HAP-1 (cell line): ENCODE data around the gene TSPAN33.
"Not testable (repeated sequence)": the region's sequence is repeated elsewhere in the genome, so short reads cannot be mapped to it uniquely, and the experiment has no call there.

Experiments used
- DNase-seq, 2 experiments: peaks; one replicate each; pipeline ENCODE4 v3.0.0-alpha.2; 2016 to 2020; ENCODE audit warnings: low spot score in 2 of 2
- H3K27me3 ChIP-seq: fragments of 250-450 bp; sonication (Bioruptor Pico); 2 replicates; pipeline ENCODE4 v1.5.1; 2020; ENCODE audit warnings: low read depth, mild to moderate bottlenecking, moderate library complexity
- H3K36me3 ChIP-seq: fragments of 250-450 bp; sonication (Bioruptor Pico); replicated peaks from 2 replicates; pipeline ENCODE4 v1.5.1; 2020; ENCODE audit warnings: mild to moderate bottlenecking
- H3K4me1 ChIP-seq: fragments of 250-450 bp; sonication (Bioruptor Pico); 2 replicates; pipeline ENCODE4 v1.5.1; 2020; ENCODE audit warnings: mild to moderate bottlenecking
- H3K4me3 ChIP-seq: fragments of 250-450 bp; sonication (Bioruptor Pico); 2 replicates; pipeline ENCODE4 v1.5.1; 2020; ENCODE audit warnings: mild to moderate bottlenecking, moderate library complexity
- H3K9me3 ChIP-seq: fragments of 250-450 bp; sonication (Bioruptor Pico); 2 replicates; pipeline ENCODE4 v1.5.1; 2020; ENCODE audit warnings: mild to moderate bottlenecking, moderate library complexity
- in situ Hi-C: fragments of 300-500 bp; cut with MboI; formaldehyde crosslinking; loops from 3 replicates; pipeline ENCODE4 v1.14.3; 2020; ENCODE audit warnings: low sequenced_read_pairs, inconsistent platforms, mixed read lengths

The TSPAN33 gene

GRCh38 chr7:129144095-129144833 lies at the start of gene TSPAN33:
TSPAN33 (plus strand) TSS chr7:129144707; CDS start chr7:129144981, 274 bp downstream.
- Histone ChIP-seq H3K36me3 (no peaks in the 10 kb centered on the region), H3K4me1 (peaks cover 10% of the 10 kb centered on the region), H3K4me3 (peak within 1 kb of the TSS; percentile 54), H3K27me3 (no peaks in the 10 kb centered on the region), H3K9me3 (no peaks in the 10 kb centered on the region)
- peak; percentile 75 to 89 for DNase-seq
- in situ Hi-C loops: no loop called here

- in situ Hi-C loops: loop anchor here (25.0 kb wide), 1 partner anchor 183 kb away; the partner anchor contains the start of gene KCP
- Histone ChIP-seq H3K36me3 (no peaks in the 10 kb centered on the region), H3K4me3 (no peak overlapping the region), H3K4me1 (no peaks in the 10 kb centered on the region), H3K9me3 (no peaks in the 10 kb centered on the region; the same call in 1 of the 2 replicates), H3K27me3 (no peaks in the 10 kb centered on the region)
- DNase-seq: no peak
Observed at GRCh38 chr7:129095258-129095657, 49.2 kb upstream of the TSPAN33 start.

GRCh38 chr7:129098409-129099084 lies 46.0 kb upstream of the TSPAN33 start:
- no peak for DNase-seq
- Histone ChIP-seq H3K4me3 (no peak overlapping the region), H3K4me1 (no peaks in the 10 kb centered on the region), H3K36me3 (no peaks in the 10 kb centered on the region), H3K9me3 (no peaks in the 10 kb centered on the region; the same call in 1 of the 2 replicates), H3K27me3 (no peaks in the 10 kb centered on the region)
- in situ Hi-C loops: loop anchor here (25.0 kb wide), 1 partner anchor 186 kb away; the partner anchor contains the start of gene KCP

- Histone ChIP-seq H3K4me1 (no peaks in the 10 kb centered on the region), H3K36me3 (no peaks in the 10 kb centered on the region), H3K27me3 (no peaks in the 10 kb centered on the region), H3K4me3 (no peak overlapping the region), H3K9me3 (no peaks in the 10 kb centered on the region; the same call in 1 of the 2 replicates)
- in situ Hi-C loops: no loop called here
- no peak for DNase-seq
Observed at GRCh38 chr7:129100827-129101166, 43.7 kb upstream of the TSPAN33 start.

GRCh38 chr7:129101746-129102145 lies 42.8 kb upstream of the TSPAN33 start:
- in situ Hi-C loops: no loop called here
- H3K4me1 ChIP-seq: no peaks in the 10 kb centered on the region
- no peak overlapping the region for H3K4me3 ChIP-seq
- no peaks in the 10 kb centered on the region for H3K27me3 ChIP-seq
- DNase-seq: no peak
- H3K9me3 ChIP-seq: no peaks in the 10 kb centered on the region; the same call in 1 of the 2 replicates
- no peaks in the 10 kb centered on the region for H3K36me3 ChIP-seq

- Histone ChIP-seq H3K4me3 (no peak overlapping the region), H3K36me3 (no peaks in the 10 kb centered on the region), H3K4me1 (no peaks in the 10 kb centered on the region), H3K27me3 (no peaks in the 10 kb centered on the region), H3K9me3 (no peaks in the 10 kb centered on the region; the same call in 1 of the 2 replicates)
- no peak for DNase-seq
- in situ Hi-C loops: no loop called here
Observed at GRCh38 chr7:129103561-129104324, 40.8 kb upstream of the TSPAN33 start.

GRCh38 chr7:129108581-129108980 lies 35.9 kb upstream of the TSPAN33 start:
- H3K4me1 ChIP-seq: peaks cover 11% of the 10 kb centered on the region
- H3K36me3 ChIP-seq: no peaks in the 10 kb centered on the region
- H3K27me3 ChIP-seq: no peaks in the 10 kb centered on the region
- no peaks in the 10 kb centered on the region; the same call in 1 of the 2 replicates for H3K9me3 ChIP-seq
- no peak overlapping the region for H3K4me3 ChIP-seq
- in situ Hi-C loops: no loop called here
- no peak for DNase-seq

- no peaks in the 10 kb centered on the region for H3K27me3 ChIP-seq
- H3K36me3 ChIP-seq: no peaks in the 10 kb centered on the region
- no peak overlapping the region for H3K4me3 ChIP-seq
- peak; percentile 42 to 70 for DNase-seq
- H3K4me1 ChIP-seq: peaks cover 11% of the 10 kb centered on the region
- peaks cover 4% of the 10 kb centered on the region; the same call in 1 of the 2 replicates for H3K9me3 ChIP-seq
- in situ Hi-C loops: no loop called here
Observed at GRCh38 chr7:129110258-129110981, 34.1 kb upstream of the TSPAN33 start.

GRCh38 chr7:129110982-129111376 lies 33.5 kb upstream of the TSPAN33 start:
- no peak for DNase-seq
- in situ Hi-C loops: no loop called here
- Histone ChIP-seq H3K36me3 (no peaks in the 10 kb centered on the region), H3K4me3 (no peak overlapping the region), H3K27me3 (no peaks in the 10 kb centered on the region), H3K4me1 (peaks cover 11% of the 10 kb centered on the region), H3K9me3 (peaks cover 7% of the 10 kb centered on the region; the same call in 1 of the 2 replicates)

GRCh38 chr7:129115676-129116075 lies 28.8 kb upstream of the TSPAN33 start:
- in situ Hi-C loops: no loop called here
- H3K4me1 ChIP-seq: peaks cover 4% of the 10 kb centered on the region
- no peaks in the 10 kb centered on the region for H3K36me3 ChIP-seq
- H3K4me3 ChIP-seq: no peak overlapping the region
- DNase-seq: no peak
- H3K9me3 ChIP-seq: peaks cover 16% of the 10 kb centered on the region
- H3K27me3 ChIP-seq: no peaks in the 10 kb centered on the region; the same call in 1 of the 2 replicates

- H3K4me3 ChIP-seq: no peak overlapping the region
- peaks cover 18% of the 10 kb centered on the region for H3K9me3 ChIP-seq
- in situ Hi-C loops: no loop called here
- no peak for DNase-seq
- H3K36me3 ChIP-seq: no peaks in the 10 kb centered on the region
- no peaks in the 10 kb centered on the region for H3K4me1 ChIP-seq
- no peaks in the 10 kb centered on the region; the same call in 1 of the 2 replicates for H3K27me3 ChIP-seq
Observed at GRCh38 chr7:129118182-129118581, 26.3 kb upstream of the TSPAN33 start.

- Histone ChIP-seq H3K4me1 (no peaks in the 10 kb centered on the region), H3K27me3 (no peaks in the 10 kb centered on the region; the same call in 1 of the 2 replicates), H3K4me3 (no peak overlapping the region), H3K36me3 (no peaks in the 10 kb centered on the region), H3K9me3 (peaks cover 18% of the 10 kb centered on the region)
- in situ Hi-C loops: no loop called here
- DNase-seq: no peak
Observed at GRCh38 chr7:129118976-129119375, 25.5 kb upstream of the TSPAN33 start.

- H3K27me3 ChIP-seq, H3K4me3 ChIP-seq, H3K4me1 ChIP-seq, H3K36me3 ChIP-seq, DNase-seq, in situ Hi-C loops: not testable (repeated sequence)
- H3K9me3 ChIP-seq: peaks cover 11% of the 10 kb centered on the region
Observed at GRCh38 chr7:129121501-129122077, 22.9 kb upstream of the TSPAN33 start.
